Tibial artery (tissue), 4 donors: ENCODE data around the gene SMIM17.

Experiments used
- DNase-seq, 2 donors: peaks; one replicate each; pipeline ENCODE4 v3.0.0-alpha.2; 2019
- H3K27ac ChIP-seq, 2 donors: fragments of 200-600 bp; sonication (generic) in 1 of 2; 1 replicate in 1 of 2; 2 replicates in 1 of 2; pipeline ENCODE4 v1.5.1; 2018 to 2019; ENCODE audit warnings: mild to moderate bottlenecking in 1 of 2
- H3K27me3 ChIP-seq, 2 donors: fragments of 200-600 bp; sonication (generic) in 1 of 2; one replicate each; pipeline versions ENCODE4 v1.5.1 to v1.6.0; 2016 to 2019
- H3K36me3 ChIP-seq, 3 donors: fragments of 200-600 bp; sonication (generic) in 2 of 3; one replicate each; pipeline ENCODE4 v1.5.1; 2016 to 2019; ENCODE audit warnings: mild to moderate bottlenecking in 2 of 3
- H3K4me1 ChIP-seq, 4 donors: fragments of 200-600 bp; sonication (generic) in 2 of 4; 1 replicate in 3 of 4; 2 replicates in 1 of 4; pipeline ENCODE4 v1.5.1; 2016 to 2019
- H3K4me3 ChIP-seq, 2 donors: fragments of 200-600 bp; sonication (generic) in 1 of 2; 1 replicate in 1 of 2; 2 replicates in 1 of 2; pipeline ENCODE4 v1.5.1; 2018 to 2019; ENCODE audit warnings: mild to moderate bottlenecking in 2 of 2
- H3K9me3 ChIP-seq, 3 donors: fragments of 200-600 bp; sonication (generic) in 1 of 3; one replicate each; pipeline ENCODE4 v1.5.1; 2016 to 2019
- CTCF ChIP-seq, 2 experiments: fragments of 200-600 bp in 1 of 2; fragments of 450-650 bp in 1 of 2; IDR thresholded peaks; one replicate each; pipeline ENCODE4 v1.5.1; 2017 to 2019; ENCODE audit warnings: antibody characterized with exemption in 2 of 2, mild to moderate bottlenecking in 1 of 2, moderate library complexity in 1 of 2
- intact Hi-C: fragments of 100-400 bp; cut with DNase I; formaldehyde crosslinking; loops from one replicate; pipeline ENCODE4 v1.15.0; 2023; ENCODE audit warnings: low total_unique reads

The SMIM17 gene

GRCh38 chr19:56642711-56643459, at the start of gene SMIM17:
TSS of gene SMIM17 (plus strand) at chr19:56643159. CDS start at chr19:56645668, 2,509 bp downstream.
- intact Hi-C loops, result no loop called here
- no peak within 1 kb of the TSS for H3K27ac ChIP-seq
- H3K36me3 ChIP-seq, result peaks cover 0 to 12% (median 0%) of the 10 kb centered on the region in 3 donors
- no peaks in the 10 kb centered on the region for H3K4me1 ChIP-seq
- no peak within 1 kb of the TSS for H3K4me3 ChIP-seq
- DNase-seq, result no peak
- H3K27me3 ChIP-seq, result peaks cover 0 to 15% of the 10 kb centered on the region in 2 donors
- no peak for TF ChIP-seq CTCF (IDR thresholded peaks at IDR 0.05)
- peaks cover 0 to 35% (median 18%) of the 10 kb centered on the region in 3 donors for H3K9me3 ChIP-seq

GRCh38 chr19:56594446-56594782, 48.5 kb upstream of the SMIM17 start:
- Histone ChIP-seq H3K4me3 (peak overlapping the region; percentile 97 to 98), H3K4me1 (peaks cover 0 to 13% (median 7%) of the 10 kb centered on the region in 4 donors), H3K27me3 (no peaks in the 10 kb centered on the region), H3K36me3 (peaks cover 0 to 22% (median 13%) of the 10 kb centered on the region in 3 donors), H3K9me3 (peaks cover 0 to 3% (median 0%) of the 10 kb centered on the region in 3 donors), H3K27ac (peak overlapping the region; percentile 78 to 88)
- no peak for TF ChIP-seq CTCF (IDR thresholded peaks at IDR 0.05)
- no peak for DNase-seq
- intact Hi-C loops, result loop anchor here (10.0 kb wide), 1 partner anchor 90 kb away; the partner anchor contains the start of gene ZNF471

- DNase-seq, result peak; percentile 82 to 93
- H3K27me3 ChIP-seq, result no peaks in the 10 kb centered on the region
- peak within 1 kb of the TSS; percentile 78 to 88 for H3K27ac ChIP-seq
- peaks cover 0 to 3% (median 0%) of the 10 kb centered on the region in 3 donors for H3K9me3 ChIP-seq
- peak within 1 kb of the TSS; percentile 97 to 98 for H3K4me3 ChIP-seq
- H3K4me1 ChIP-seq, result peaks cover 0 to 13% (median 7%) of the 10 kb centered on the region in 4 donors
- no peak for TF ChIP-seq CTCF (IDR thresholded peaks at IDR 0.05)
- H3K36me3 ChIP-seq, result peaks cover 0 to 22% (median 13%) of the 10 kb centered on the region in 3 donors
- intact Hi-C loops, result loop anchor here (10.0 kb wide), 1 partner anchor 90 kb away; the partner anchor contains the start of gene ZNF471
Observed at GRCh38 chr19:56594783-56595547, 48.0 kb upstream of the SMIM17 start, which contains the start of gene ZNF71. TSS of gene ZNF71 (plus strand) at chr19:56595302. CDS start at chr19:56601559, 6,257 bp downstream.

- peak overlapping the region; percentile 78 to 88 for H3K27ac ChIP-seq
- intact Hi-C loops, result loop anchor here (10.0 kb wide), 1 partner anchor 91 kb away; the partner anchor contains the start of gene ZNF471
- H3K27me3 ChIP-seq, result no peaks in the 10 kb centered on the region
- no peak for DNase-seq
- H3K9me3 ChIP-seq, result peaks cover 0 to 3% (median 0%) of the 10 kb centered on the region in 3 donors
- peaks cover under 1 to 22% (median 14%) of the 10 kb centered on the region in 3 donors for H3K36me3 ChIP-seq
- H3K4me1 ChIP-seq, result peaks cover 0 to 13% (median 7%) of the 10 kb centered on the region in 4 donors
- peak overlapping the region; percentile 97 to 98 for H3K4me3 ChIP-seq
- TF ChIP-seq CTCF (IDR thresholded peaks at IDR 0.05), result no peak
Observed at GRCh38 chr19:56595548-56595899, 47.4 kb upstream of the SMIM17 start.

- peaks cover 0 to 13% (median 7%) of the 10 kb centered on the region in 4 donors for H3K4me1 ChIP-seq
- no peaks in the 10 kb centered on the region for H3K27me3 ChIP-seq
- peaks cover 0 to 9% (median 0%) of the 10 kb centered on the region in 3 donors for H3K9me3 ChIP-seq
- intact Hi-C loops, result loop anchor here (10.0 kb wide), 1 partner anchor 92 kb away; the partner anchor contains the start of gene ZNF471
- no peak overlapping the region for H3K4me3 ChIP-seq
- DNase-seq, result no peak
- H3K27ac ChIP-seq, result no peak overlapping the region
- peaks cover 12 to 33% (median 23%) of the 10 kb centered on the region in 3 donors for H3K36me3 ChIP-seq
- no peak for TF ChIP-seq CTCF (IDR thresholded peaks at IDR 0.05)
Observed at GRCh38 chr19:56596676-56597075, 46.3 kb upstream of the SMIM17 start.
